ENCODE results near the gene KASH5.

KASH5 gene

GRCh38 chr19:49447485-49448431, 59.7 kb downstream of the KASH5 start:
- H3K27me3 ChIP-seq (ENCODE audit: insufficient read depth, low read depth, severe bottlenecking): no peaks in the 10 kb centered on the region
- no peaks in the 10 kb centered on the region for H3K9me3 ChIP-seq (ENCODE audit: severe bottlenecking)
- no peak overlapping the region for H3K4me3 ChIP-seq (ENCODE audit: low read depth, low read length)
- no peak for TF ChIP-seq CTCF (IDR thresholded peaks at IDR 0.05; ENCODE audit: low read depth, low read length)
- peak; percentile 71 for DNase-seq
- peaks cover 42% of the 10 kb centered on the region for H3K36me3 ChIP-seq
- no peak overlapping the region for H3K27ac ChIP-seq

- no peak for DNase-seq
- peaks cover 42% of the 10 kb centered on the region for H3K36me3 ChIP-seq
- H3K27ac ChIP-seq: no peak overlapping the region
- H3K27me3 ChIP-seq (ENCODE audit: insufficient read depth, low read depth, severe bottlenecking): no peaks in the 10 kb centered on the region
- no peaks in the 10 kb centered on the region for H3K9me3 ChIP-seq (ENCODE audit: severe bottlenecking)
- H3K4me3 ChIP-seq (ENCODE audit: low read depth, low read length): no peak overlapping the region
- no peak for TF ChIP-seq CTCF (IDR thresholded peaks at IDR 0.05; ENCODE audit: low read depth, low read length)
Measured at GRCh38 chr19:49448432-49448786, 60.4 kb downstream of the KASH5 start.

- Histone ChIP-seq H3K4me3 (ENCODE audit: low read depth, low read length) (peak overlapping the region; percentile 78; the same call in 1 of the 2 replicates), H3K9me3 (ENCODE audit: severe bottlenecking) (no peaks in the 10 kb centered on the region), H3K27ac (peak overlapping the region; percentile 20; the same call in 1 of the 2 replicates), H3K27me3 (ENCODE audit: insufficient read depth, low read depth, severe bottlenecking) (no peaks in the 10 kb centered on the region), H3K36me3 (peaks cover 42% of the 10 kb centered on the region)
- DNase-seq: no peak
- TF ChIP-seq CTCF (IDR thresholded peaks at IDR 0.05; ENCODE audit: low read depth, low read length): no peak
Measured at GRCh38 chr19:49450405-49450804, 62.4 kb downstream of the KASH5 start.

GRCh38 chr19:49451430-49452181, 63.6 kb downstream of the KASH5 start, which contains the start of gene PIH1D1:
Gene PIH1D1 (minus strand): TSS chr19:49451814. CDS start chr19:49451574, 240 bp downstream.
- Histone ChIP-seq H3K9me3 (ENCODE audit: severe bottlenecking) (no peaks in the 10 kb centered on the region), H3K36me3 (peaks cover 39% of the 10 kb centered on the region), H3K27ac (peak within 1 kb of the TSS; percentile 96), H3K27me3 (ENCODE audit: insufficient read depth, low read depth, severe bottlenecking) (no peaks in the 10 kb centered on the region), H3K4me3 (ENCODE audit: low read depth, low read length) (peak within 1 kb of the TSS; percentile 78)
- TF ChIP-seq CTCF (IDR thresholded peaks at IDR 0.05; ENCODE audit: low read depth, low read length): no peak
- DNase-seq: peak; percentile 97

GRCh38 chr19:49453013-49453756, 65.1 kb downstream of the KASH5 start, which contains the start of gene ALDH16A1:
Gene ALDH16A1 (plus strand): TSS chr19:49453225. CDS start chr19:49453332, 107 bp downstream.
- Histone ChIP-seq H3K4me3 (ENCODE audit: low read depth, low read length) (peak within 1 kb of the TSS; percentile 72), H3K9me3 (ENCODE audit: severe bottlenecking) (no peaks in the 10 kb centered on the region), H3K27ac (peak within 1 kb of the TSS; percentile 96), H3K27me3 (ENCODE audit: insufficient read depth, low read depth, severe bottlenecking) (no peaks in the 10 kb centered on the region), H3K36me3 (peaks cover 25% of the 10 kb centered on the region)
- no peak for TF ChIP-seq CTCF (IDR thresholded peaks at IDR 0.05; ENCODE audit: low read depth, low read length)
- peak; percentile 98 for DNase-seq

All from WERI-Rb-1 (cell line).